ENCODE measurements around the gene AP1M2.
"Not testable (repeated sequence)": the region's sequence is repeated elsewhere in the genome, so short reads cannot be mapped to it uniquely, and the experiment has no call there.

AP1M2 gene

GRCh38 chr19:10560154-10560553, 27.0 kb downstream of the AP1M2 start:
- DNase-seq = no peak

GRCh38 chr19:10557603-10558197, 29.4 kb downstream of the AP1M2 start:
- DNase-seq = no peak

- no peak for DNase-seq
These were observed 31.5 kb downstream of the AP1M2 start for GRCh38 chr19:10555610-10555973.

- DNase-seq = no peak
These were observed 32.1 kb downstream of the AP1M2 start for GRCh38 chr19:10554760-10555609.

GRCh38 chr19:10553943-10554381, 33.1 kb downstream of the AP1M2 start:
- DNase-seq = no peak

- no peak for DNase-seq
These were observed 33.9 kb downstream of the AP1M2 start for GRCh38 chr19:10553087-10553667.

- DNase-seq = no peak
These were observed 34.5 kb downstream of the AP1M2 start for GRCh38 chr19:10552510-10553053.

- DNase-seq = no peak
These were observed 35.3 kb downstream of the AP1M2 start for GRCh38 chr19:10551698-10552301.

- DNase-seq = not testable (repeated sequence)
These were observed 36.1 kb downstream of the AP1M2 start for GRCh38 chr19:10551006-10551405.

GRCh38 chr19:10550336-10550735, 36.8 kb downstream of the AP1M2 start:
- DNase-seq = no peak

GRCh38 chr19:10549733-10550132, 37.4 kb downstream of the AP1M2 start:
- no peak for DNase-seq

- no peak for DNase-seq
These were observed 38.3 kb downstream of the AP1M2 start for GRCh38 chr19:10548746-10549276.

GRCh38 chr19:10546817-10547216, 40.3 kb downstream of the AP1M2 start:
- DNase-seq = no peak

GRCh38 chr19:10544753-10545251, 42.3 kb downstream of the AP1M2 start:
- DNase-seq = no peak

GRCh38 chr19:10544242-10544752, 42.8 kb downstream of the AP1M2 start:
- DNase-seq = no peak

- DNase-seq = peak; percentile 29
These were observed 43.5 kb downstream of the AP1M2 start, which contains the start of gene ATG4D for GRCh38 chr19:10543420-10544241. TSS of gene ATG4D (plus strand) at chr19:10543904. CDS start at chr19:10544091, 187 bp downstream.

- no peak for DNase-seq
These were observed 44.1 kb downstream of the AP1M2 start for GRCh38 chr19:10543059-10543419.

- not testable (repeated sequence) for DNase-seq
These were observed 48.1 kb downstream of the AP1M2 start for GRCh38 chr19:10539016-10539415.

GRCh38 chr19:10538204-10538983, 48.7 kb downstream of the AP1M2 start:
- no peak for DNase-seq

- DNase-seq = no peak
These were observed 49.4 kb downstream of the AP1M2 start for GRCh38 chr19:10537668-10538067.

GRCh38 chr19:10535613-10536012, 51.5 kb downstream of the AP1M2 start:
- no peak for DNase-seq
